Osteocyte (in vitro differentiated cells): ENCODE data around the gene SEC63. TPM values are rescaled to one million over a fixed set of nuclear protein-coding genes. Genes with fewer than 3 reads are reported as not detected.

ENCODE experiments used
- DNase-seq: peaks from one replicate; pipeline ENCODE4 v3.0.0; 2021; ENCODE audit warnings: mixed read lengths; ENCODE audit not compliant: unreplicated experiment; ENCODE audit errors: extremely low spot score
- H3K27ac Mint-ChIP-seq: one replicate; pipeline ENCODE4 v1.8.0; 2021; ENCODE audit warnings: mild to moderate bottlenecking, mixed read lengths; ENCODE audit not compliant: unreplicated experiment
- H3K27me3 Mint-ChIP-seq: one replicate; pipeline ENCODE4 v1.8.0; 2021; ENCODE audit warnings: mixed read lengths; ENCODE audit not compliant: unreplicated experiment
- H3K36me3 Mint-ChIP-seq: one replicate; pipeline ENCODE4 v1.8.0; 2021; ENCODE audit warnings: mixed read lengths; ENCODE audit not compliant: unreplicated experiment
- H3K4me1 Mint-ChIP-seq: one replicate; pipeline ENCODE4 v1.8.0; 2021; ENCODE audit warnings: mixed read lengths; ENCODE audit not compliant: unreplicated experiment
- H3K4me3 Mint-ChIP-seq: one replicate; pipeline ENCODE4 v1.8.0; 2021; ENCODE audit warnings: mild to moderate bottlenecking, moderate library complexity, mixed read lengths; ENCODE audit not compliant: unreplicated experiment
- H3K9me3 Mint-ChIP-seq: one replicate; pipeline ENCODE4 v1.8.0; 2021; ENCODE audit warnings: mixed read lengths; ENCODE audit not compliant: unreplicated experiment
- total RNA-seq: library from RNA; stranded (reverse); gene quantifications from 2 replicates; pipeline ENCODE4 v1.2.1, GENCODE V29; 2021
- TF ChIP-seq, protein P1 (sequence below): fragments of 200-600 bp; sonication (generic); IDR thresholded peaks from 2 replicates; pipeline ENCODE4 v1.5.0; 2021; ENCODE audit warnings: antibody characterized with exemption, mild to moderate bottlenecking, moderate library complexity

Gene SEC63
- total RNA-seq, 1 donor from 2014 or later = 137 TPM

DNA sequence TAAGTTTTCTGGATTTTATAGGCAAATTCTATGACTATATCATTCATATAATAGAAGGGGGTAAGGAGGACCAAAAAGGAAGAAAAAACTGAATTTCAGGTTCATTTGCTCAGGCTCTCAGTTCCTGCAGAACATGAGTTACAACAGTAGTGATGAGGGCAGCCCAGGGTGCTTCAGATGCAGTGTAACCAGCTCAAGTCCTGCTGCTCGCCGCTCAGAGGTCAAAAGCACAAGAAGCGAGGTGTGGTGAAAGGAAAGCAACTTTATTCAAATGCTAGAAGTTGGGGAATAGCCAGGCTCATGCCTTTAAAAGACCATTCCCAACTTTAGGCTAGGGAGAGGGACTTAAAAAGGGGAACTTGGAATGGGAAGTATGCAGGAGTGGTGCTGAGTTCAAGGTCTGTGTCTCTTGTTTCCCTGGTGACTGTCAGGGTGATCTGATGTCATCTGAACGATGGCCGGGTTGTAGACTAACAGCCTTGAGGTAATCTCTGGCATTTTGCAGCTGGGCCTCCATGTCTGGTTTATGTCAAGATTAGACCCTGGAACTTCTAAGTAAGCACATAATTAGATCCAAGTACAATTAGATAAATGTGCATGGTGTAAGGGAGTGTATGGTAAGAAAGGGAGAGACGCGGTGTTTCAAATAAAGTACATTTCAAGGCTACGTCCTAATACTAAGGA is 14.5 kb upstream of the SEC63 start:
- H3K36me3 Mint-ChIP-seq = no peaks in the 10 kb centered on the region
- peaks cover 27% of the 10 kb centered on the region for H3K27me3 Mint-ChIP-seq
- TF ChIP-seq, protein P1, sequence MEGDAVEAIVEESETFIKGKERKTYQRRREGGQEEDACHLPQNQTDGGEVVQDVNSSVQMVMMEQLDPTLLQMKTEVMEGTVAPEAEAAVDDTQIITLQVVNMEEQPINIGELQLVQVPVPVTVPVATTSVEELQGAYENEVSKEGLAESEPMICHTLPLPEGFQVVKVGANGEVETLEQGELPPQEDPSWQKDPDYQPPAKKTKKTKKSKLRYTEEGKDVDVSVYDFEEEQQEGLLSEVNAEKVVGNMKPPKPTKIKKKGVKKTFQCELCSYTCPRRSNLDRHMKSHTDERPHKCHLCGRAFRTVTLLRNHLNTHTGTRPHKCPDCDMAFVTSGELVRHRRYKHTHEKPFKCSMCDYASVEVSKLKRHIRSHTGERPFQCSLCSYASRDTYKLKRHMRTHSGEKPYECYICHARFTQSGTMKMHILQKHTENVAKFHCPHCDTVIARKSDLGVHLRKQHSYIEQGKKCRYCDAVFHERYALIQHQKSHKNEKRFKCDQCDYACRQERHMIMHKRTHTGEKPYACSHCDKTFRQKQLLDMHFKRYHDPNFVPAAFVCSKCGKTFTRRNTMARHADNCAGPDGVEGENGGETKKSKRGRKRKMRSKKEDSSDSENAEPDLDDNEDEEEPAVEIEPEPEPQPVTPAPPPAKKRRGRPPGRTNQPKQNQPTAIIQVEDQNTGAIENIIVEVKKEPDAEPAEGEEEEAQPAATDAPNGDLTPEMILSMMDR = no peak
- no peak for DNase-seq
- H3K27ac Mint-ChIP-seq = no peak overlapping the region
- H3K9me3 Mint-ChIP-seq = no peaks in the 10 kb centered on the region
- H3K4me3 Mint-ChIP-seq = no peak overlapping the region
- no peaks in the 10 kb centered on the region for H3K4me1 Mint-ChIP-seq

DNA sequence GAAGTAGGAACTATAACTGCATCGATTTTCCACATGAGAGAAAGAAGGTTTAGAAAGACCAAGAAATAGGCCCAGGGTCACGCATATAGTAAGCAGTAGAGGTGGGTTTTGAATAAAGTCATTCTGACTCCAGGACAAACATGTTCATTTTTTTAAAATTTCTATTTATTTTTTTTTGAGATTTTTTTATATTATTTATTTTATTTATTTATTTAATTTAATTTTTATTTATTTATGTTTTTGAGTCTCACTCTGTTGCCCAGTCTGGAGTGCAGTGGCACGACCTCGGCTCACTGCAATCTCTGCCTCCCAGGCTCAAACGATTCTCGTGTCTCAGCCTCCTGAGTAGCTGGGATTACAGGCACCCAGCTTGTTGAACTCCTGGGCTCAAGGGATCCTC is 13.2 kb upstream of the SEC63 start:
- Mint-ChIP-seq H3K36me3 (no peaks in the 10 kb centered on the region), H3K27ac (no peak overlapping the region), H3K9me3 (no peaks in the 10 kb centered on the region), H3K4me3 (no peak overlapping the region), H3K27me3 (peaks cover 27% of the 10 kb centered on the region), H3K4me1 (no peaks in the 10 kb centered on the region)
- no peak for DNase-seq
- TF ChIP-seq, protein P1 = no peak

DNA sequence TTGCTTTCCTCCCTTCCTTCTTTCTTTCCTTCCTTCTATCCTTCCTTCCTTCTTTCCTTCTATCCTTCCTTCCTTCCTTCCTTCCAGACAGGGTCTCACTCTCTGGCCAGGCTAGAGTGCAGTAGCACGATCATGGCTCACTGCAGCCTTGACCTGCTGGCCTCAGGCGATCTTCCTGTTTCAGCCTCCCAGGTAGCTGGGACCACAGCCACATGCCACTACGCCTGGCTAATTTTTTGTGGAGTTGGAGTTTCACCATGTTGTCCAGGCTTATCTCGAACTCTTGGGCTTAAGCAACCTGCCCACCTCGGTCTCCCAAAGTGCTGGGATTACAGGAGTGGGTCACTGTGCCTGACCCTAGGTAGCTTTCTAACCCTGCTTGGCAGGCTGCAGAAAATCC is 12.2 kb upstream of the SEC63 start:
- no peak for DNase-seq
- TF ChIP-seq, protein P1 = no peak
- Mint-ChIP-seq H3K4me1 (no peaks in the 10 kb centered on the region), H3K27me3 (peaks cover 27% of the 10 kb centered on the region), H3K36me3 (no peaks in the 10 kb centered on the region), H3K27ac (no peak overlapping the region), H3K9me3 (no peaks in the 10 kb centered on the region), H3K4me3 (no peak overlapping the region)

DNA sequence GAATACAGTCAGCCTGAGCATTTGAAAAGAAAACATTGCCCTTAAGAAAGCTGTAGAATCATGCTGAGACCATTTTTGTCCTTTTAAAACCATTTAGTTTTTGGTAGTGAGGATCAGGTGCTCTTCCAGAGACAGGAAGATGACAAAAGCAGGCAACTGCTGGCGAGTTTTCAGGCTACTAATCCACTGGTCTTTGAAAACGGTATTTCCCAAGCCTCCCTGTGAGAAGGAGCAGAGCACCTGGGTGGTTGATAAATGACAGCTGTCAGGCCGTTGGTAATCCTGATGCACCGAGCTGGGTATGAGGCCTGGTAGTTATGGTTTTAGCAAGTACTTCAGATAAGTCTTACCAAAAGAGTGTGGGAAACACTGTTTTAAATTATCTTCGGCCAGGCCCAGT is 10.1 kb upstream of the SEC63 start:
- Mint-ChIP-seq H3K36me3 (no peaks in the 10 kb centered on the region), H3K4me3 (no peak overlapping the region), H3K9me3 (no peaks in the 10 kb centered on the region), H3K27ac (no peak overlapping the region), H3K27me3 (peaks cover 12% of the 10 kb centered on the region), H3K4me1 (no peaks in the 10 kb centered on the region)
- DNase-seq = no peak
- TF ChIP-seq, protein P1 = no peak

DNA sequence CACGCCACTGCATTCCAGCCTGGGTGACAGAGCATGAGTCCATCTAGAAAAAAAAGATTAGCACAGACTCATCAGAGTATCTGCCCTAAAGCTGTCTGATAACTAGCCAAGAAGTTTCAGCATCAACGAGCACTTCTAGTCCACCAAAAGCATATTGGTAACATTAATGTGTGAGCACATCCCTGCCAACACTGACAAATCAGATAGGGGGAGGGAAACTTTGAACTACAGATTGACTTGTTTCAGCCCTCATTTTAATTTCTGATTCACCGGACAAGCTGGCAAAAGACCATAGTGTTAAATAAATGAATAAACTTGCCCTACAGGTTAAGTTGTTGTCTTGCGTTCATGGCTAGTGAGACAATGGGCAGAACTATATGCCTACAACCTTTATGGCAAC is 7.7 kb upstream of the SEC63 start:
- TF ChIP-seq, protein P1 = no peak
- Mint-ChIP-seq H3K4me1 (no peaks in the 10 kb centered on the region), H3K9me3 (no peaks in the 10 kb centered on the region), H3K36me3 (no peaks in the 10 kb centered on the region), H3K27me3 (no peaks in the 10 kb centered on the region), H3K4me3 (no peak overlapping the region), H3K27ac (no peak overlapping the region)
- DNase-seq = no peak
